Hepatocyte (in vitro differentiated cells): ENCODE results near the gene F2R. TPM values are rescaled to one million over a fixed set of nuclear protein-coding genes. Genes with fewer than 3 reads are reported as not detected.

Experiments used
- DNase-seq: peaks from one replicate; pipeline ENCODE4 v3.0.0-alpha.2; 2016; ENCODE audit warnings: low spot score
- H2AFZ ChIP-seq: fragments of 200-600 bp; sonication (generic); 2 replicates; pipeline ENCODE4 v1.6.0; 2016; ENCODE audit warnings: antibody characterized with exemption, mild to moderate bottlenecking
- H3K27ac ChIP-seq: fragments of 200-600 bp; sonication (generic); 2 replicates; pipeline ENCODE4 v1.5.1; 2016; ENCODE audit warnings: mild to moderate bottlenecking
- H3K27me3 ChIP-seq: fragments of 200-600 bp; sonication (generic); 2 replicates; pipeline ENCODE4 v1.6.1; 2016
- H3K36me3 ChIP-seq: fragments of 200-600 bp; sonication (generic); replicated peaks from 2 replicates; pipeline ENCODE4 v1.5.1; 2016; ENCODE audit warnings: low read depth; ENCODE audit not compliant: insufficient read depth
- H3K4me1 ChIP-seq: fragments of 200-600 bp; sonication (generic); 2 replicates; pipeline ENCODE4 v1.5.1; 2016; ENCODE audit warnings: mild to moderate bottlenecking, moderate library complexity; ENCODE audit not compliant: insufficient read depth
- H3K4me2 ChIP-seq: fragments of 200-600 bp; sonication (generic); 2 replicates; pipeline ENCODE4 v1.6.0; 2016
- H3K4me3 ChIP-seq: fragments of 200-600 bp; sonication (generic); 2 replicates; pipeline ENCODE4 v1.5.1; 2016; ENCODE audit warnings: mild to moderate bottlenecking
- H3K79me2 ChIP-seq: fragments of 200-600 bp; sonication (generic); 2 replicates; pipeline ENCODE4 v1.6.0; 2017; ENCODE audit warnings: mild to moderate bottlenecking
- H3K9me2 ChIP-seq: fragments of 200-600 bp; sonication (generic); replicated peaks from 2 replicates; pipeline ENCODE4 v1.6.0; 2017; ENCODE audit warnings: mild to moderate bottlenecking; ENCODE audit not compliant: insufficient read depth
- H3K9me3 ChIP-seq: fragments of 200-600 bp; sonication (generic); 2 replicates; pipeline ENCODE4 v1.5.1; 2016; ENCODE audit warnings: low read depth, mild to moderate bottlenecking
- H4K20me1 ChIP-seq: fragments of 200-600 bp; sonication (generic); 2 replicates; pipeline ENCODE4 v1.6.0; 2016; ENCODE audit warnings: mild to moderate bottlenecking; ENCODE audit not compliant: insufficient read depth, poor library complexity, severe bottlenecking
- EZH2 ChIP-seq: fragments of 200-600 bp; sonication (generic); IDR thresholded peaks from 2 replicates; pipeline ENCODE4 v1.6.1; 2016; ENCODE audit warnings: antibody characterized with exemption, mild to moderate bottlenecking, borderline replicate concordance
- EZH2phosphoT487 ChIP-seq: fragments of 200-600 bp; sonication (generic); IDR thresholded peaks from one replicate; pipeline ENCODE4 v1.6.1; 2018; ENCODE audit warnings: antibody characterized with exemption, mild to moderate bottlenecking, low read depth, moderate library complexity; ENCODE audit not compliant: unreplicated experiment, severe bottlenecking
- WGBS: methylation state at CpG from one replicate; pipeline ENCODE4 v1.1.6; 2016; ENCODE audit warnings: low lambda C conversion rate; ENCODE audit errors: missing lambda C conversion rate; 5-methylcytosine and 5-hydroxymethylcytosine counted together
- polyA plus RNA-seq: library from polyadenylated mRNA; unstranded; fragments of >200 nt; fragmentation: Nextera tagmentation; extraction: Ambion mirVana; gene quantifications from 2 replicates; pipeline ENCODE4 v1.2.1, GENCODE V29; 2016
- total RNA-seq: library from RNA; depleted of rRNA; stranded (reverse); fragments of >200 nt; gene quantifications from 2 replicates; pipeline ENCODE4 v1.2.3, GENCODE V29; 2014
- TF ChIP-seq, protein P1 (sequence below): fragments of 200-600 bp; sonication (generic); IDR thresholded peaks from 2 replicates; pipeline ENCODE4 v1.5.1; 2016; ENCODE audit warnings: antibody characterized with exemption, mild to moderate bottlenecking; ENCODE audit not compliant: poor library complexity

Gene F2R
- total and polyA plus RNA-seq, 2 experiments from 2014 or later = 27.1 to 48.1 TPM

GRCh38 chr5:76744632-76745031 is 28.7 kb downstream of the F2R start:
- H3K9me3 ChIP-seq = no peaks in the 10 kb centered on the region
- no peak for DNase-seq
- TF ChIP-seq EZH2 = no peak
- TF ChIP-seq, protein P1, sequence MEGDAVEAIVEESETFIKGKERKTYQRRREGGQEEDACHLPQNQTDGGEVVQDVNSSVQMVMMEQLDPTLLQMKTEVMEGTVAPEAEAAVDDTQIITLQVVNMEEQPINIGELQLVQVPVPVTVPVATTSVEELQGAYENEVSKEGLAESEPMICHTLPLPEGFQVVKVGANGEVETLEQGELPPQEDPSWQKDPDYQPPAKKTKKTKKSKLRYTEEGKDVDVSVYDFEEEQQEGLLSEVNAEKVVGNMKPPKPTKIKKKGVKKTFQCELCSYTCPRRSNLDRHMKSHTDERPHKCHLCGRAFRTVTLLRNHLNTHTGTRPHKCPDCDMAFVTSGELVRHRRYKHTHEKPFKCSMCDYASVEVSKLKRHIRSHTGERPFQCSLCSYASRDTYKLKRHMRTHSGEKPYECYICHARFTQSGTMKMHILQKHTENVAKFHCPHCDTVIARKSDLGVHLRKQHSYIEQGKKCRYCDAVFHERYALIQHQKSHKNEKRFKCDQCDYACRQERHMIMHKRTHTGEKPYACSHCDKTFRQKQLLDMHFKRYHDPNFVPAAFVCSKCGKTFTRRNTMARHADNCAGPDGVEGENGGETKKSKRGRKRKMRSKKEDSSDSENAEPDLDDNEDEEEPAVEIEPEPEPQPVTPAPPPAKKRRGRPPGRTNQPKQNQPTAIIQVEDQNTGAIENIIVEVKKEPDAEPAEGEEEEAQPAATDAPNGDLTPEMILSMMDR = no peak
- TF ChIP-seq EZH2phosphoT487 = no peak
- no peaks in the 10 kb centered on the region for H4K20me1 ChIP-seq
- H3K4me3 ChIP-seq = no peak overlapping the region
- H2AFZ ChIP-seq = no peak overlapping the region
- no peaks in the 10 kb centered on the region for H3K9me2 ChIP-seq
- no peaks in the 10 kb centered on the region for H3K36me3 ChIP-seq
- no peak overlapping the region for H3K27ac ChIP-seq
- no peak overlapping the region for H3K4me2 ChIP-seq
- H3K27me3 ChIP-seq = no peaks in the 10 kb centered on the region
- no peaks in the 10 kb centered on the region for H3K4me1 ChIP-seq
- 75% methylated on average over 2 of the region's 2 CpGs for WGBS
- H3K79me2 ChIP-seq = no peaks in the 10 kb centered on the region

GRCh38 chr5:76745670-76746069 is 29.7 kb downstream of the F2R start:
- 66% methylated on average over 3 of the region's 3 CpGs for WGBS
- H3K4me2 ChIP-seq = no peak overlapping the region

GRCh38 chr5:76746677-76747076 is 30.8 kb downstream of the F2R start:
- no peak overlapping the region for H3K4me2 ChIP-seq
- no peaks in the 10 kb centered on the region for H3K27me3 ChIP-seq
- H3K27ac ChIP-seq = no peak overlapping the region
- no peaks in the 10 kb centered on the region for H3K36me3 ChIP-seq
- WGBS = 90% methylated on average over 2 of the region's 2 CpGs
- H2AFZ ChIP-seq = no peak overlapping the region
- no peaks in the 10 kb centered on the region for H3K9me3 ChIP-seq
- H4K20me1 ChIP-seq = no peaks in the 10 kb centered on the region
- DNase-seq = no peak
- no peak overlapping the region for H3K4me3 ChIP-seq
- TF ChIP-seq EZH2phosphoT487 (no peak), EZH2 (no peak)
- TF ChIP-seq, protein P1 = no peak
- no peaks in the 10 kb centered on the region for H3K4me1 ChIP-seq
- H3K79me2 ChIP-seq = no peaks in the 10 kb centered on the region
- H3K9me2 ChIP-seq = no peaks in the 10 kb centered on the region

More at GRCh38 chr5:76745670-76746069, 29.7 kb downstream of the F2R start:
- H2AFZ ChIP-seq = no peak overlapping the region
- H3K9me3 ChIP-seq = no peaks in the 10 kb centered on the region
- H3K27ac ChIP-seq = no peak overlapping the region
- no peaks in the 10 kb centered on the region for H3K36me3 ChIP-seq
- no peak for DNase-seq
- no peak overlapping the region for H3K4me3 ChIP-seq
- TF ChIP-seq EZH2phosphoT487 (no peak), EZH2 (no peak)
- TF ChIP-seq, protein P1 = no peak
- no peaks in the 10 kb centered on the region for H3K79me2 ChIP-seq
- H3K9me2 ChIP-seq = no peaks in the 10 kb centered on the region
- no peaks in the 10 kb centered on the region for H4K20me1 ChIP-seq
- H3K4me1 ChIP-seq = no peaks in the 10 kb centered on the region
- H3K27me3 ChIP-seq = no peaks in the 10 kb centered on the region

DNA sequence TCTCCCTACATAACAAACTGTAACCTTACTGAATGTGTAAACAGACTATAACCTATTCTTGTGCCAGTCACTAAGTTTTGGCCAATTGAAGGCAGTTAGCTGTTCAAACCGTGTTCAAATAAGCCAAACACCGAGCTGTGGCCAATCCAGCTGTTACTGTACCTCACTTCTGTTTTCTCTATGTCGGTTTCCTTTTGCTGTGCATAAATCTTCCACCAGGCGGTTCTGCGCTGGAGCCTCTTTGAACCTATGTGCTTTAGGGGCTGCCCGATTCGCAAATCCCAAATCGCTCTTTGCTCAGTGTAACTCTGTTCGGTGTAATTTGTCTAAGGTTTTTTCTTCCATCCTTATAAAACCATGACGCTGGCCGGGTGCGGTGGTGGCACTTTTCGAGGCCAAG is 31.8 kb downstream of the F2R start:
- TF ChIP-seq, protein P1 = no peak
- TF ChIP-seq EZH2phosphoT487 = no peak
- TF ChIP-seq EZH2 = no peak
- Histone ChIP-seq H4K20me1 (no peaks in the 10 kb centered on the region), H3K36me3 (no peaks in the 10 kb centered on the region), H3K4me1 (no peaks in the 10 kb centered on the region), H3K9me2 (no peaks in the 10 kb centered on the region), H3K4me2 (no peak overlapping the region), H2AFZ (no peak overlapping the region), H3K79me2 (no peaks in the 10 kb centered on the region), H3K27me3 (no peaks in the 10 kb centered on the region), H3K4me3 (no peak overlapping the region), H3K27ac (no peak overlapping the region), H3K9me3 (no peaks in the 10 kb centered on the region)
- WGBS = 97% methylated on average over 13 of the region's 13 CpGs
- DNase-seq = no peak
